ENCODE measurements around the gene MEA1.

The MEA1 gene

DNA sequence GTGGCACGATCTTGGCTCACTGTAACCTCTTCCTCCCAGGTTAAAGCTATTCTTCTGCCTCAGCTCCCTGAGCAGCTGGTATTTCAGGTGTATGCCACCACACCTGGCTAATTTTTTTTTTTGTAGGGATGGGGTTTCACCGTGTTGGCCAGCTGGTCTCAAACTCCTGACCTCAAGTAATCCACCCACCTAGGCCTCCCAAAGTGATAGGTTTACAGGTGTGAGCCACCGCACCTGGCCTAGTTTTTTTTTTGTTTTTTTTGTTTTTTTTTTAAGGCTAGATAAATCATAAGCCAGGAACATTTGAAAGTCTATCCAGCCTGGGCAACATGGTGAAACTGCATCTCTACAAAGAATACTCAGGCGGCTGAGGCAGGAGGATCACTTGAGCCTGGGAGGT is 18.6 kb upstream of the MEA1 start:
- no peak for DNase-seq
- Mint-ChIP-seq H3K9me3 (no peaks in the 10 kb centered on the region), H3K27ac (no peak overlapping the region), H3K4me1 (no peaks in the 10 kb centered on the region), H3K27me3 (no peaks in the 10 kb centered on the region), H3K4me3 (no peak overlapping the region), H3K36me3 (peaks cover 32% of the 10 kb centered on the region)
- CTCF ChIA-PET = no interaction called here

DNA sequence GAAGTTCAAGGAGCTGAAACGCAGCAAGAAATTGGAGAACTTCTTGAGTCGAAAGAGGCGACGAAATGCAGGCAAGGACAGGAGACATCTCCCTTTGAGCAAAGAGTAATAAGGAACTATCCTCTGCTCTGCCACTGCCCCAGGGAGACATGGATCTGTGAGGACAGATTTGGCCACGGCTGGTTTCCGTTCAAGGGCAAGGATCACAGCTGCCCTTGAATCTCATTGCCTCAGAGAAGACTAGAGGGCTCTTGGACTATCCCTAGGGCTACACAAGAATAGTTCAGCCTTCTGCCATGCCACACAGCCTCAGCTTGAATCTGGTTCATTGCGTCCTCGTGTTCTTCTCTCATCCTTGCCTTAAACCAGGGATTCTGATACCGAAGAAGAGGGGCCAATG is 15.4 kb upstream of the MEA1 start:
- H3K4me3 Mint-ChIP-seq = no peak overlapping the region
- no peaks in the 10 kb centered on the region for H3K9me3 Mint-ChIP-seq
- no peaks in the 10 kb centered on the region for H3K27me3 Mint-ChIP-seq
- CTCF ChIA-PET = no interaction called here
- H3K4me1 Mint-ChIP-seq = peaks cover 4% of the 10 kb centered on the region
- no peak overlapping the region for H3K27ac Mint-ChIP-seq
- peaks cover 52% of the 10 kb centered on the region for H3K36me3 Mint-ChIP-seq
- no peak for DNase-seq

DNA sequence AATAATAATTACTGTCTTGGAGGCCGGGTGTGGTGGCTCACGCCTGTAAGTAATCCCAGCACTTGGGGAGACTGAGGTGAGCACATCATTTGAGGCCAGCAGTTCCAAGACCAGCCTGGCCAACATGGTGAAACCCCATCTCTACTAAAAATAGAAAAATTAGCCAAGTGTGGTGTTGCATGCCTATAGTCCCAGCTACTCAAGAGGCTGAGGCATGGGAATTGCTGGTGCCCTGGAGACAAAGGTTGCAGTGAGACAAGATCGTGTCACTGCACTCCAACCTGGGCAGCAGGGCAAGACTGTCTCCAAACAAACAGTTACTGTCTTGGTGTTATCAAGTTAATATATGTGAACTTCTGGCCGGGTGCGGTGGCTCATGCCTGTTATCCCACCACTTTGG is 12.6 kb upstream of the MEA1 start:
- no peaks in the 10 kb centered on the region for H3K9me3 Mint-ChIP-seq
- no peaks in the 10 kb centered on the region for H3K27me3 Mint-ChIP-seq
- H3K4me1 Mint-ChIP-seq = peaks cover 16% of the 10 kb centered on the region
- peaks cover 43% of the 10 kb centered on the region for H3K36me3 Mint-ChIP-seq
- H3K4me3 Mint-ChIP-seq = no peak overlapping the region
- CTCF ChIA-PET = no interaction called here
- no peak overlapping the region for H3K27ac Mint-ChIP-seq
- DNase-seq = no peak

DNA sequence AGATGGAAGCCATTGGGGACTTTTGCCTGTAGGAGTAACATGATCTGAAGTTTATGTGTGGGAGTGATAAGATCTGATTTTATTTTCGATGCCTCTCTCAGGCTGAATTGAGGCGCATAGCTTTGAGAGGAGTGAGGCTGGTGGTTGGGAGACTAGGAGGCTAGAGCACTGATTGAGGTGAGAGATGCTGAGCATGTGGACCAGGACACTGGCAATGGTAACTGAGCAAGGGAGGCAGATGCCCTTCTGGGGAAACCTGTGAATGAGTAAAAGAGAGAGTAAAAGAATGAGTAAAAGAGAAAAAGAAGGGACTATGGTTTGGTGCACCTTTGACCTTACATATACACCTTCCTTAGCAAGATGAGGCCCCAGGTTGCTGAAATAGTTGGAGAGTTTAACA is 10.7 kb upstream of the MEA1 start:
- no peak overlapping the region for H3K27ac Mint-ChIP-seq
- CTCF ChIA-PET = interaction anchor here (2.0 kb wide), 1 partner anchor 119 kb away, joined by 11 read pairs; no protein-coding TSS in a partner anchor
- H3K36me3 Mint-ChIP-seq = peaks cover 46% of the 10 kb centered on the region
- no peaks in the 10 kb centered on the region for H3K9me3 Mint-ChIP-seq
- DNase-seq = no peak
- H3K27me3 Mint-ChIP-seq = no peaks in the 10 kb centered on the region
- H3K4me3 Mint-ChIP-seq = peak overlapping the region; percentile 14
- H3K4me1 Mint-ChIP-seq = peaks cover 21% of the 10 kb centered on the region

DNA sequence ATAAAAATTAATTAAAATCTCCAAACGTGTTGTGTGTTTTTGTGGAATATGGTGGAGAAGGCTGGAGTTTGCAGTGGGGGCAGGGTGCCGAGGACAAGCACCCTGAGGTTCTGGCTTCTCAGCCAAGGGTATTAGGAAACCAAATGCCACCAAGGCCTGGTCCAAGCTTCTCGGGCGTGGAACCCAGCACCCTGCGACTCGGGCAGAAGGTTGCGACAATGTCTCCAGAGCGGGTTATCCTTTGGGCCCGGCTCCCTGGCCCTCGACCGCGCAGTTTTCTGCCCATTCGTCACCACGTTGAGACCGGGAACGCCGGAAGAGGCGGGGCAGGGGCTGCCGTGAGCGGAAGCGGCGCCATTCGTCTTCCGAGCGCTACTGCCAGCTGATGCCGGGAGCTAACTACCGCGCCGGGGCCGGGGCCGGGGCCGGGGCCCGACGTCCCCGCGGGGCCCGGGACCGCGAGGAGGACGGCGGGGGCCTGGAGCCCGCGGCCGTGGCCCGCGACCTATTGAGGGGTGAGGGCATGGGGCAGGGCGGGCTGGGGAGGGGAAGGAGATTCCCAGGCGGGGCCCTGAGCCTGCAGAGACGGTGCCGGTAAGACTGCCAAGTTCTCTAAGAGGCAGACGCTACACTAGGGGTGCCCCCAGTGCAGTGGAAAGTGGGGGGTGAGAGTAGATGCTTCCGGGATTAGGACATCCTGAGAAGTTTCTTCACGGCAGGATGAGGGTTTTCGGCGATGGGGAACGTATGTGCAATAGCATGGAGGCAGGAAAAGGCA is 7.7 kb upstream of the MEA1 start, which contains the start of gene RRP36:
TSS of gene RRP36 (plus strand) at position 354 of the 778 bp plus-strand sequence. CDS start at position 386, 32 bp downstream.
- DNase-seq = peak; percentile 75
- H3K9me3 Mint-ChIP-seq = no peaks in the 10 kb centered on the region
- no peaks in the 10 kb centered on the region for H3K27me3 Mint-ChIP-seq
- H3K4me1 Mint-ChIP-seq = peaks cover 36% of the 10 kb centered on the region
- peaks cover 46% of the 10 kb centered on the region for H3K36me3 Mint-ChIP-seq
- peak within 1 kb of the TSS; percentile 98 for H3K4me3 Mint-ChIP-seq
- CTCF ChIA-PET = interaction anchor here (3.1 kb wide), 1 partner anchor 121 kb away, joined by 12 read pairs; no protein-coding TSS in a partner anchor
- peak within 1 kb of the TSS; percentile 93 for H3K27ac Mint-ChIP-seq

DNA sequence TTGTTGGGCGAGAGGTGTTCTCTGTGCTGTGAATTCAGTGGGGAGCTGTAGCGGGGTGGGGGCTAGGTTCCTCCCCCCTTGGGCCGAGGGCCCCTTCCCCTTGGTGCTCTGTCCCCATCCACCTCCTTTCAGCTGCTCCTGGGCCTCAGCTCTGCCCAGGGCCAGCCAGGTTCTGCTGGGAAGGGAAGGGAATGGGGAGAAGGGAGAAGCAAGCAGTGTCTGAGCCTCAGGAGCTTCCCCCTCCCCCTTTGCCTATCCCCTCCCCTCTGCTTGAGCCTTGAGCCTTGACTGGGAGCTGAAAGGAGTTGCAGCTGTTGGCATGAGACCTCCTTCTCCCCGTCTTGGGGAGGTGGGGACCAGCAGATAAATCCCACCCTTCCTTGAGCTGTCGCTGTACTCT is 7.1 kb upstream of the MEA1 start:
- CTCF ChIA-PET = interaction anchor here (0.5 to 3.1 kb wide), 2 partner anchors 16 to 122 kb away, joined by 3 to 12 read pairs; no protein-coding TSS in a partner anchor
- Mint-ChIP-seq H3K4me1 (peaks cover 41% of the 10 kb centered on the region), H3K27ac (no peak overlapping the region), H3K27me3 (no peaks in the 10 kb centered on the region), H3K4me3 (peak overlapping the region; percentile 98), H3K9me3 (no peaks in the 10 kb centered on the region), H3K36me3 (peaks cover 44% of the 10 kb centered on the region)
- no peak for DNase-seq

DNA sequence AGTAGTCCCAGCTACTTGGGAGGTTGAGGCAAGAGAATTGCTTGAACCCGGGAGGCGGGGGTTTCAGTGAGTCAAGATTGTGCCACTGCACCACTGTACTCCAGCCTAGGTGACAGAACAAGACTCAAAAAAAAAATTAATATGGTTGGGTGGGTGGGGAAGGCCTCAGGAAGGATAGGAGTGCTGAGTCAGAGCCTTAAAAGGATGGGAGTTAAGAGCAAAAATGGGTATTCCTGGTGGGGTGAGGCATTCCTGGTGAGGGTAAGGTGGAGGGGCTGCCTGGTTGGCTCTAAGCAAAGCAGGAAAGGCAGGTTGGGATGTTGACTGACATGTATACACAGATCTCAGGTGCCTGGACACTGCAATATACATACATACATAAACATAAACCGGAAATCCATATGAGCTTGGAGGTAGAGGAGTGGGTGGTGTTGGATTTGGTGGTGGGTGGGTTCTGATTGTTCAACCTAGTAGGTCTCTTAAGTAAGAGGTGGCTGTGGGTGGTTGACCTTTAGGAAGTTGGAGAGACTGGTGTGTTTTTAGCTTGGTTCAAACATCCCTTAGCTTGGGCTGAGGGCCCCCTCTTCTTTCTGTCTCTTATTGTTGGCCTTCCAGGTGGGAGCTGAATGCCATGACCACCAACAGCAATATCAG is 6.4 kb upstream of the MEA1 start:
- peak overlapping the region; percentile 33 for H3K4me3 Mint-ChIP-seq
- H3K4me1 Mint-ChIP-seq = peaks cover 44% of the 10 kb centered on the region
- H3K36me3 Mint-ChIP-seq = peaks cover 41% of the 10 kb centered on the region
- H3K27ac Mint-ChIP-seq = no peak overlapping the region
- H3K27me3 Mint-ChIP-seq = no peaks in the 10 kb centered on the region
- CTCF ChIA-PET = interaction anchor here (0.5 to 3.1 kb wide), 2 partner anchors 15 to 123 kb away, joined by 3 to 12 read pairs; no protein-coding TSS in a partner anchor
- no peaks in the 10 kb centered on the region for H3K9me3 Mint-ChIP-seq
- no peak for DNase-seq

DNA sequence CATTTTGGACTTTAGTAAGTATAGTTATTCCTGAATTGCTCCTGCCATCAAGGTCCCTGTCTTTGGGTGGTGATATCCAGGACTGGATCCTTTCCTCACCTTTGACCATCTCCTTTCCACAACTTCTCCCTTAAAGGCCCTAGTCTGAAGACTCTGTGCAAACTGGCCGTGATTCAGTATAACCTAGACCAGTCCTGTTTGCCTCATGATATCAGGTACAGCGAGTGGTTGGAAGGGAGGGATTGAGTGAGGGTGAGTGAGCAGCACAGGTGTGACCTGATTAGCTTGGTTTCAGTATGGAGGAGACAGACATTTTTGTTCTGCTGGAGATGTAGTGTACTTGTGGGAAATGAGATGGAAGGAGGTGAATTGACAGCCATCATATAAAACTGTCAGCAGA is 5.4 kb upstream of the MEA1 start:
- H3K27ac Mint-ChIP-seq = no peak overlapping the region
- H3K27me3 Mint-ChIP-seq = no peaks in the 10 kb centered on the region
- H3K9me3 Mint-ChIP-seq = no peaks in the 10 kb centered on the region
- DNase-seq = no peak
- peaks cover 31% of the 10 kb centered on the region for H3K36me3 Mint-ChIP-seq
- peaks cover 48% of the 10 kb centered on the region for H3K4me1 Mint-ChIP-seq
- CTCF ChIA-PET = interaction anchor here (3.1 kb wide), 1 partner anchor 124 kb away, joined by 12 read pairs; no protein-coding TSS in a partner anchor
- peak overlapping the region; percentile 42 for H3K4me3 Mint-ChIP-seq

DNA sequence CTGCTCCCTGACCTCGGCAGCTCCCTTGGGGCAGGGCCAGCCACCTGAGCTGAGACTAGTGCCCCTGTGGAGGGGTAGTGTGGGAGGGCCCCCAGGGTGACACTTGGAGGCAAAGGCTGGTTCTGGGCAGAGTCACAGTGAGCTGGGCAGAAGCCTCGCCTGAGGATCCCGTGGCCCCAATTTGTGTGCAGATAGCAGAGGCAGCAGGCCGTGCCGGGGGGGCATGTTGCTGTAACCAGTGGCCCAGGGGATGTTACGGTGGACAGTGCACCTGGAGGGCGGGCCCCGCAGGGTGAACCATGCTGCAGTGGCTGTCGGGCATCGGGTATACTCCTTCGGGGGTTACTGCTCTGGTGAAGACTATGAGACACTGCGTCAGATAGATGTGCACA is 3.2 kb upstream of the MEA1 start:
- no peak for DNase-seq
- H3K4me3 Mint-ChIP-seq = no peak overlapping the region
- CTCF ChIA-PET = interaction anchor here (0.6 to 1.6 kb wide), 3 partner anchors 127 to 592 kb away, joined by 3 read pairs; no protein-coding TSS in a partner anchor
- H3K4me1 Mint-ChIP-seq = peaks cover 56% of the 10 kb centered on the region
- no peaks in the 10 kb centered on the region for H3K9me3 Mint-ChIP-seq
- no peak overlapping the region for H3K27ac Mint-ChIP-seq
- peaks cover 39% of the 10 kb centered on the region for H3K36me3 Mint-ChIP-seq
- no peaks in the 10 kb centered on the region for H3K27me3 Mint-ChIP-seq

DNA sequence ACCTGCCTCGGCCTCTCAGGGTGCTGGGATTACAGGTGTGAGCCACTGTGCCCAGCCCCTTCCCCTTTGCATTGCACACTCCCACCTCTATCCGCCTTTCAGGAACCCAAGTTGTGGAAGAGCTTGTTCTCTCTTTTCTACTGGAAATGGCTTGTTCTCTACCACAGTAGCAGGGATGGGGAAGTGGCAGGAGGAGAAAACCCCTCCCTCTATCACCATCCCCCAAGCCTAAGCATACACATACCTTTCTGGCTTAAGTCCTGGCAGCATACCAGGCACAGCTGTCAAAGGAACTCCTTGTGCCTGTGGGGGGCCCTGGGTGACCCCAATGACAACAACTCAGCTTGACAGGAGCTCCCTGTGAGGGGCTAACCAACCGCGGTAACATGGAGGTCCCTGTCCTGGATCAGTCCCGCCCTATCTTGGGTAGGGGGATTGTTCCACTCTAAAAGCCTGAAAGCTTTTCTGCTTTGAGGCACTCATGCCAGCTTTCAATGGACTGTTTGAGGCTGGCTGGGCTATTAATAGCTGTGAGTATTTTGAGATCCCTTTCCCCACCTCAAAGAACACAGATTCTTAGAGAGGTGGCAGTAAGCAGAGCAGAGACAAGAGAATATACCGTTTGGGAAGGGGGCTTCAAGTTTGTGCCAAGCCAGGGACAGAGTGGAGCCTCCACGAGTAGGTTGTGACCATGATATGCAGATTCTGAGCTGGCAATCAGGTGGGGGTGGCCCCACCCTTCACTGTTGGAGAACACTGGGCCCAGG is 2.6 kb upstream of the MEA1 start:
- Mint-ChIP-seq H3K27ac (no peak overlapping the region), H3K4me1 (peaks cover 59% of the 10 kb centered on the region), H3K36me3 (peaks cover 44% of the 10 kb centered on the region), H3K9me3 (no peaks in the 10 kb centered on the region), H3K4me3 (peak overlapping the region; percentile 39), H3K27me3 (no peaks in the 10 kb centered on the region)
- no peak for DNase-seq
- CTCF ChIA-PET = interaction anchor here (1.2 to 1.6 kb wide), 3 partner anchors 128 to 491 kb away, joined by 3 read pairs; partner anchors contain the start of gene DNPH1

DNA sequence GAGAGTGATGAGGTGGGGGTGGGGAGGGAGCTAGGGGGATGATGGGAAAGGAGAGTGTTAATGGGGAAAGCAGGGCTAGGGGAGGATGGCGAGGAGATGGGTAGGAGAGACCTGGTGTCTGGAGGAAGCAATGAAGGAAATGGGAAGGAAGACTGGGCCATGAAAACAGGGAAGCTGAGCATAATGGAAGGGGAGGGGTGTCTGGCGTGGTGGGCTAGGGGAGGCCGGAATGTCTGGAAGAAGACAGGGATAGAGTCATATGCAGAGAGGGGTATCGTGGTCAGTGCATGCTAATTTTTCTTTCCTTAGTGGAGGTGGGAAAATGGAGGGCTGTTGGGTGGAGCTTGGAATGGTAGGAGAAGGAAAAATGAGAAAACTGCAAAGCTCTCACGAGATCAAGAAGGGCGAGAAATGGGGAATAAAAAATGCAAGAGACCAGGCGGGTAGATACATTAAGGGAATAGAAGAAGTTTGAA is 726 bp upstream of the MEA1 start:
- no peak for DNase-seq
- no peaks in the 10 kb centered on the region for H3K27me3 Mint-ChIP-seq
- H3K9me3 Mint-ChIP-seq = no peaks in the 10 kb centered on the region
- CTCF ChIA-PET = interaction anchor here (0.9 to 1.3 kb wide), 3 partner anchors 35 to 215 kb away, joined by 3 read pairs; partner anchors contain the start of genes DNPH1 and PEX6
- peaks cover 45% of the 10 kb centered on the region for H3K36me3 Mint-ChIP-seq
- peak overlapping the region; percentile 84 for H3K27ac Mint-ChIP-seq
- H3K4me3 Mint-ChIP-seq = peak overlapping the region; percentile 87
- peaks cover 57% of the 10 kb centered on the region for H3K4me1 Mint-ChIP-seq

DNA sequence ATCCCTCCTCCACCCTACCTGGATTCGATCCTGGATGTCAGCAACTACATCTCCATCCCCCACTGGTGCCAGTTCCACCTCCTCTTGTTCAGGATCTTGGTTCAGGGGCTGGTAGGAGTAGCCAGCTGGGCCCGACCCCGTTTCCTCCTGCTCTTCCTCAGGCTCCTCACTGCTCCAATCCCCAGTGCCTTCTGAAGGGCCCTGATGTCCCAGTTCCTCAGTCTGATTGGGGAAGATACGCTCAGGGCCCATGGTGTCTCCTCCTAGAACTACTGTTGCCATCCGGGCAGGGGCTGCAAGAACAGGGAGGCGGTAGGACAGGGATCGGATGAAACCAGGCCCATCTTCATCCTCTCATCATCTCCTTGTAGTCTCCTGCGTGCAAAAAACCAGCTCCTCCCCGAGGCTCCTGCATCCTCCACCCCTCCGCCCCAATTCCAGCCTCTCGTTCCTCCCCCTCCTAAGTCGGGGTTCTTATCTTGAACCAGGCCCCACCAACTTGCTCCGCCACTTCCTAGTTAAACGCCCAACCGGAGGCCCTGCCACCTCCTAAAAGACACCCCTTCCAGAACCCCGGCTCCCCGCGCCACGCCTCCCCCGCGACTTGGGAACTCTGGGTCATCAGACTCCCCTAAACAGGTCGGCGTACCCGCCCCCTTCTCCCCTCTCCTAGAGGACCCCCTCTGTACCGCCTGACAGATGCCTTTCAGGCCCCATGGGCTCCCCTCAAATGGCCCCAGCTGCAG is 476 bp downstream of the MEA1 start:
- DNase-seq = no peak
- Mint-ChIP-seq H3K36me3 (peaks cover 46% of the 10 kb centered on the region), H3K9me3 (no peaks in the 10 kb centered on the region), H3K4me1 (peaks cover 57% of the 10 kb centered on the region), H3K27ac (peak overlapping the region; percentile 84), H3K27me3 (no peaks in the 10 kb centered on the region), H3K4me3 (peak overlapping the region; percentile 87)
- CTCF ChIA-PET = interaction anchor here (0.9 to 1.8 kb wide), 4 partner anchors 29 to 41 kb away, joined by 3 to 4 read pairs (median 3); partner anchors contain the start of genes PEX6 and PPP2R5D

DNA sequence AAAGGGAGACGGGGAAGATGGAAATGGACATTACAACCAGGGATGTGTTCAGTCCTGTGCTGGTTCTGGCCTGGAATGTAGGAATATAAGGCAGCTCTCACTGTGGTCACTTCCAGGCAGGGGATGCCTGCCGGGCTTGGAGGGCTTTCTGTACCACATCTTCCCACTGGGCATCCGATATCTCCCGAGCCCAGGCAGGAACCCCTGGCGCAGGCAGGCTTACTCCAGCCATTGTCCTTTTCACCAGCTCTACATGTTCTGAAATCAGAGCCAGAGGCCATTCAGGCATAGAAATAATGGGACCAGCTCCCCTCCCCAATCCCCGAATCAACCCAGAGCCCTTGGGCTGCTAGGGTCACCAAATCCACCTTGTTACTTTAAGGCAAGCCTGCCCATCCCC is 1.4 kb downstream of the MEA1 start:
- peaks cover 49% of the 10 kb centered on the region for H3K4me1 Mint-ChIP-seq
- H3K36me3 Mint-ChIP-seq = peaks cover 42% of the 10 kb centered on the region

More for the DNA sequence above, 1.4 kb downstream of the MEA1 start:
- CTCF ChIA-PET = interaction anchor here (1.8 kb wide), 1 partner anchor 28 kb away, joined by 4 read pairs; the partner anchor contains the start of gene PPP2R5D
- no peak overlapping the region for H3K27ac Mint-ChIP-seq
- peak overlapping the region; percentile 87 for H3K4me3 Mint-ChIP-seq
- no peak for DNase-seq
- no peaks in the 10 kb centered on the region for H3K9me3 Mint-ChIP-seq
- no peaks in the 10 kb centered on the region for H3K27me3 Mint-ChIP-seq

Measured in activated naive CD4-positive, alpha-beta T cell treated with anti-CD3 and anti-CD28 coated beads, Interleukin-2, amount 10 ng/mL, durations not matched to agents 7 days and 5 days (primary cell).